ENCODE measurements around the gene CACNG1.

GRCh38 chr17:67079491-67079890, 35.1 kb downstream of the CACNG1 start:
- TF ChIP-seq SMC3 (IDR thresholded peaks at IDR 0.05; ENCODE audit: low read depth, low read length) (no peak), CEBPB (IDR thresholded peaks at IDR 0.05; ENCODE audit: low read depth, low read length) (no peak), POLR2A (IDR thresholded peaks at IDR 0.05; ENCODE audit: low read depth, low read length) (no peak), RFX5 (IDR thresholded peaks at IDR 0.05; ENCODE audit: low read depth, low read length) (no peak), BHLHE40 (IDR thresholded peaks at IDR 0.05; ENCODE audit: low read depth, low read length) (no peak), CHD1 (IDR thresholded peaks at IDR 0.05; ENCODE audit: low read depth, low read length) (no peak), MAZ (IDR thresholded peaks at IDR 0.05; ENCODE audit: borderline replicate concordance, low read depth, low read length) (no peak), MAFK (IDR thresholded peaks at IDR 0.05; ENCODE audit: low read depth, low read length) (no peak)
- TF ChIP-seq, protein P1, sequence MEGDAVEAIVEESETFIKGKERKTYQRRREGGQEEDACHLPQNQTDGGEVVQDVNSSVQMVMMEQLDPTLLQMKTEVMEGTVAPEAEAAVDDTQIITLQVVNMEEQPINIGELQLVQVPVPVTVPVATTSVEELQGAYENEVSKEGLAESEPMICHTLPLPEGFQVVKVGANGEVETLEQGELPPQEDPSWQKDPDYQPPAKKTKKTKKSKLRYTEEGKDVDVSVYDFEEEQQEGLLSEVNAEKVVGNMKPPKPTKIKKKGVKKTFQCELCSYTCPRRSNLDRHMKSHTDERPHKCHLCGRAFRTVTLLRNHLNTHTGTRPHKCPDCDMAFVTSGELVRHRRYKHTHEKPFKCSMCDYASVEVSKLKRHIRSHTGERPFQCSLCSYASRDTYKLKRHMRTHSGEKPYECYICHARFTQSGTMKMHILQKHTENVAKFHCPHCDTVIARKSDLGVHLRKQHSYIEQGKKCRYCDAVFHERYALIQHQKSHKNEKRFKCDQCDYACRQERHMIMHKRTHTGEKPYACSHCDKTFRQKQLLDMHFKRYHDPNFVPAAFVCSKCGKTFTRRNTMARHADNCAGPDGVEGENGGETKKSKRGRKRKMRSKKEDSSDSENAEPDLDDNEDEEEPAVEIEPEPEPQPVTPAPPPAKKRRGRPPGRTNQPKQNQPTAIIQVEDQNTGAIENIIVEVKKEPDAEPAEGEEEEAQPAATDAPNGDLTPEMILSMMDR (conservative IDR thresholded peaks at IDR 0.05; ENCODE audit: low read depth, low read length): no peak
- TF ChIP-seq, protein P2, sequence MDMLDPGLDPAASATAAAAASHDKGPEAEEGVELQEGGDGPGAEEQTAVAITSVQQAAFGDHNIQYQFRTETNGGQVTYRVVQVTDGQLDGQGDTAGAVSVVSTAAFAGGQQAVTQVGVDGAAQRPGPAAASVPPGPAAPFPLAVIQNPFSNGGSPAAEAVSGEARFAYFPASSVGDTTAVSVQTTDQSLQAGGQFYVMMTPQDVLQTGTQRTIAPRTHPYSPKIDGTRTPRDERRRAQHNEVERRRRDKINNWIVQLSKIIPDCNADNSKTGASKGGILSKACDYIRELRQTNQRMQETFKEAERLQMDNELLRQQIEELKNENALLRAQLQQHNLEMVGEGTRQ (IDR thresholded peaks at IDR 0.05; ENCODE audit: low read depth, low read length): no peak

All from IMR-90 (cell line).